H1 (cell line): ENCODE data around the gene GUCY1B1. TPM values are rescaled to one million over a fixed set of nuclear protein-coding genes. Genes with fewer than 3 reads are reported as not detected.

Experiments
- CTCF ChIA-PET: fragments of 300-600 bp; sonication (Branson Sonifier 250); formaldehyde crosslinking; loops from one replicate; lab custom pipeline; 2021; ENCODE audit not compliant: partially characterized antibody; lab: Charles Lee
- POLR2A ChIA-PET: fragments of 300-600 bp; sonication (Branson Sonifier 250); formaldehyde crosslinking; loops from one replicate; lab custom pipeline; 2021; ENCODE audit warnings: inconsistent platforms; ENCODE audit not compliant: partially characterized antibody; lab: Charles Lee
- DNase-seq, 2 experiments: peaks; one replicate each; pipeline versions ENCODE4 v3.0.0 to v3.0.0-alpha.2; 2010 to 2022; ENCODE audit warnings: low spot score in 2 of 2, low read depth in 1 of 2, mixed read lengths in 1 of 2
- FAIRE-seq: peaks from 2 replicates; lab custom pipeline; 2011; peaks lifted over from hg19 to GRCh38; lab: Jason Lieb, UNC
- H2AFZ ChIP-seq: 2 replicates; pipeline ENCODE4 v1.8.1; 2012; ENCODE audit warnings: low read length, inconsistent platforms
- H2AK5ac ChIP-seq: 2 replicates; pipeline ENCODE4 v1.6.1; 2013; ENCODE audit warnings: low read depth, low read length
- H2BK120ac ChIP-seq: replicated peaks from 2 replicates; pipeline ENCODE3; 2013; ENCODE audit warnings: low read depth, low read length, inconsistent platforms
- H2BK12ac ChIP-seq: 2 replicates; pipeline ENCODE4 v1.6.1; 2013; ENCODE audit warnings: low read depth, low read length
- H2BK15ac ChIP-seq: 2 replicates; pipeline ENCODE4 v1.6.1; 2013; ENCODE audit warnings: low read length
- H2BK20ac ChIP-seq: 2 replicates; pipeline ENCODE4 v1.6.1; 2013; ENCODE audit warnings: low read length
- H2BK5ac ChIP-seq: 2 replicates; pipeline ENCODE4 v1.6.1; 2013; ENCODE audit warnings: low read depth, low read length
- H3K14ac ChIP-seq: 2 replicates; pipeline ENCODE4 v1.6.1; 2013; ENCODE audit warnings: inconsistent platforms; ENCODE audit not compliant: insufficient read length
- H3K18ac ChIP-seq: 2 replicates; pipeline ENCODE4 v1.6.1; 2013; ENCODE audit warnings: low read length; ENCODE audit errors: extremely low read depth
- H3K23ac ChIP-seq: 2 replicates; pipeline ENCODE4 v1.6.1; 2013; ENCODE audit warnings: inconsistent platforms; ENCODE audit not compliant: insufficient read length
- H3K23me2 ChIP-seq: 2 replicates; pipeline ENCODE4 v1.6.1; 2013; ENCODE audit warnings: low read depth, low read length
- H3K27ac ChIP-seq: 2 replicates; pipeline ENCODE4 v1.6.1; 2011; ENCODE audit warnings: low read depth, low read length, inconsistent platforms
- H3K27me3 ChIP-seq, 4 experiments: replicated peaks in 1 of 4; 1 replicate in 1 of 4; 2 replicates in 3 of 4; pipeline versions ENCODE4 v1.6.1 to v1.8.1; 2011 to 2013; ENCODE audit warnings: low read length in 3 of 4, mild to moderate bottlenecking in 3 of 4, inconsistent platforms in 2 of 4, mixed read lengths in 2 of 4, moderate library complexity in 1 of 4; ENCODE audit not compliant: control insufficient read depth in 3 of 4, insufficient read depth in 3 of 4; ENCODE audit errors: extremely low read depth in 1 of 4
- H3K36me3 ChIP-seq, 4 experiments: 2 replicates each; pipeline versions ENCODE4 v1.6.1 to v1.8.1; 2011 to 2013; ENCODE audit warnings: mild to moderate bottlenecking in 4 of 4, low read length in 3 of 4, moderate library complexity in 2 of 4, control low read depth in 1 of 4, inconsistent platforms in 1 of 4; ENCODE audit not compliant: insufficient read depth in 4 of 4, control insufficient read depth in 2 of 4
- H3K4ac ChIP-seq: replicated peaks from 2 replicates; pipeline ENCODE3; 2013; ENCODE audit warnings: low read length, low read depth, mixed read lengths, inconsistent platforms; ENCODE audit not compliant: insufficient read length
- H3K4me1 ChIP-seq, 4 experiments: replicated peaks in 1 of 4; 1 replicate in 1 of 4; 2 replicates in 3 of 4; pipeline versions ENCODE4 v1.6.1 to v1.8.1; 2011 to 2013; ENCODE audit warnings: low read length in 3 of 4, inconsistent platforms in 2 of 4, mixed read lengths in 1 of 4; ENCODE audit not compliant: insufficient read depth in 4 of 4, control insufficient read depth in 3 of 4
- H3K4me2 ChIP-seq, 2 experiments: 2 replicates each; pipeline versions ENCODE4 v1.6.1 to v1.8.1; 2011 to 2013; ENCODE audit warnings: low read depth in 2 of 2, low read length in 2 of 2, control low read depth in 1 of 2, inconsistent platforms in 1 of 2, mild to moderate bottlenecking in 1 of 2; ENCODE audit not compliant: insufficient read depth in 1 of 2
- H3K4me3 ChIP-seq, 4 experiments: fragments of 200-600, 300-600 bp in 1 of 4; sonication (generic), shearing (Covaris generic), sonication (Bioruptor Twin) in 1 of 4; 2 replicates each; pipeline versions ENCODE4 v1.5.1 to v1.8.1; 2011 to 2016; ENCODE audit warnings: low read length in 4 of 4, low read depth in 3 of 4, control low read depth in 2 of 4, inconsistent platforms in 2 of 4, mild to moderate bottlenecking in 2 of 4, mixed read lengths in 1 of 4, moderate library complexity in 1 of 4; ENCODE audit not compliant: insufficient read depth in 2 of 4; ENCODE audit errors: extremely low read depth in 1 of 4
- H3K56ac ChIP-seq: replicated peaks from 2 replicates; pipeline ENCODE3; 2013; ENCODE audit warnings: low read depth, mild to moderate bottlenecking, mixed read lengths, low read length, inconsistent platforms; ENCODE audit not compliant: insufficient read length
- H3K79me1 ChIP-seq: 2 replicates; pipeline ENCODE4 v1.6.1; 2013; ENCODE audit warnings: low read depth, low read length, control low read depth
- H3K79me2 ChIP-seq, 2 experiments: 2 replicates each; pipeline versions ENCODE4 v1.6.1 to v1.8.1; 2012 to 2013; ENCODE audit warnings: low read length in 2 of 2, mild to moderate bottlenecking in 2 of 2, inconsistent platforms in 1 of 2; ENCODE audit not compliant: insufficient read depth in 2 of 2, control insufficient read depth in 1 of 2
- H3K9ac ChIP-seq, 4 experiments: replicated peaks in 1 of 4; 1 replicate in 1 of 4; 2 replicates in 3 of 4; pipeline versions ENCODE4 v1.6.1 to v1.8.1; 2011 to 2013; ENCODE audit warnings: low read depth in 3 of 4, low read length in 3 of 4, control low read depth in 2 of 4, mild to moderate bottlenecking in 2 of 4, moderate library complexity in 2 of 4, inconsistent platforms in 1 of 4; ENCODE audit errors: extremely low read depth in 1 of 4
- H3K9me3 ChIP-seq, 2 experiments: 2 replicates each; pipeline versions ENCODE4 v1.6.1 to v1.8.1; 2012 to 2013; ENCODE audit warnings: mild to moderate bottlenecking in 2 of 2, moderate library complexity in 2 of 2, control low read depth in 1 of 2, inconsistent platforms in 1 of 2, low read depth in 1 of 2, low read length in 1 of 2, mixed read lengths in 1 of 2; ENCODE audit not compliant: insufficient read depth in 2 of 2
- H4K20me1 ChIP-seq, 2 experiments: replicated peaks in 1 of 2; 2 replicates each; pipeline versions ENCODE3 to v1.8.1; 2011 to 2013; ENCODE audit warnings: inconsistent platforms in 2 of 2, low read length in 2 of 2, mild to moderate bottlenecking in 1 of 2; ENCODE audit not compliant: insufficient read depth in 2 of 2, control insufficient read depth in 1 of 2
- H4K5ac ChIP-seq: 2 replicates; pipeline ENCODE4 v1.6.1; 2013; ENCODE audit warnings: low read length, low read depth, mixed read lengths, inconsistent platforms; ENCODE audit not compliant: insufficient read length
- H4K8ac ChIP-seq: 2 replicates; pipeline ENCODE4 v1.8.0; 2013; ENCODE audit warnings: mild to moderate bottlenecking, moderate library complexity, low read length, inconsistent platforms; ENCODE audit not compliant: insufficient read depth; ENCODE audit errors: extremely low read depth
- H4K91ac ChIP-seq: replicated peaks from 2 replicates; pipeline ENCODE3; 2013; ENCODE audit warnings: low read length, mixed read lengths, inconsistent platforms; ENCODE audit not compliant: insufficient read length
- CEBPB ChIP-seq: IDR thresholded peaks from 2 replicates; pipeline ENCODE4 v1.6.1; 2012; ENCODE audit warnings: low read depth, low read length
- CREB1 ChIP-seq: IDR thresholded peaks from 2 replicates; pipeline ENCODE4 v1.6.1; 2012; ENCODE audit warnings: inconsistent platforms
- CTCF ChIP-seq, 3 experiments: IDR thresholded peaks; 1 replicate in 2 of 3; 2 replicates in 1 of 3; pipeline versions ENCODE4 v1.5.1 to v1.6.1; 2011; ENCODE audit warnings: low read length in 3 of 3, mild to moderate bottlenecking in 3 of 3, inconsistent platforms in 2 of 3, low read depth in 1 of 3, moderate library complexity in 1 of 3; ENCODE audit not compliant: insufficient read depth in 1 of 3; ENCODE audit errors: control extremely low read depth in 1 of 3
- NANOG ChIP-seq: IDR thresholded peaks from 2 replicates; pipeline ENCODE4 v1.6.1; 2011; ENCODE audit warnings: low read length, low read depth, mild to moderate bottlenecking, inconsistent platforms; ENCODE audit not compliant: insufficient read depth, poor library complexity, severe bottlenecking
- POLR2AphosphoS5 ChIP-seq: IDR thresholded peaks from 2 replicates; pipeline ENCODE4 v1.6.1; 2011; ENCODE audit warnings: low read depth, low read length
- SIN3A ChIP-seq, 2 experiments: IDR thresholded peaks in 1 of 2; conservative IDR thresholded peaks in 1 of 2; 2 replicates each; pipeline ENCODE4 v1.6.1; 2011 to 2012; ENCODE audit warnings: low read length in 2 of 2, improper control_type of control experiment in 1 of 2, low read depth in 1 of 2, mild to moderate bottlenecking in 1 of 2
- SP4 ChIP-seq: IDR thresholded peaks from 2 replicates; pipeline ENCODE4 v1.6.1; 2012; ENCODE audit warnings: low read length, inconsistent platforms
- TAF1 ChIP-seq: IDR thresholded peaks from 2 replicates; pipeline ENCODE4 v1.6.1; 2011; ENCODE audit warnings: mild to moderate bottlenecking, low read depth, low read length
- WGBS, 2 experiments: shearing (Covaris generic) in 1 of 2; methylation state at CpG; one replicate each; pipeline versions ENCODE4 v1.1.6 to v1.1.7; 2013 to 2015; ENCODE audit warnings: low lambda C conversion rate in 2 of 2, mixed read lengths in 2 of 2, inconsistent platforms in 1 of 2, low coverage in 1 of 2, missing lambda C conversion rate in 1 of 2; ENCODE audit not compliant: insufficient replicate concordance in 2 of 2, insufficient coverage in 1 of 2, insufficient read length in 1 of 2; ENCODE audit errors: extremely low coverage in 1 of 2, missing lambda C conversion rate in 1 of 2; 5-methylcytosine and 5-hydroxymethylcytosine counted together
- polyA plus RNA-seq, 7 experiments: library from polyadenylated mRNA; depleted of rRNA in 3 of 7; stranded (reverse) in 5 of 7; unstranded in 2 of 7; fragments of >200 nt in 5 of 7; fragments of 200-250 nt in 2 of 7; gene quantifications; 1 replicate in 5 of 7; 2 replicates in 1 of 7; 4 replicates in 1 of 7; pipeline versions ENCODE4 v1.2.1 to v1.2.3, GENCODE V29; 2011 to 2013; ENCODE audit warnings: missing spikeins in 2 of 7, mixed read lengths in 2 of 7
- total RNA-seq: library from RNA; stranded (reverse); fragmentation: NEBNext Ultra II Directional; extraction: Animal tissue kit (Norgen Biotek cat#: 25700); gene quantifications from 2 replicates; pipeline ENCODE4 v1.2.1, GENCODE V29; 2021

Gene GUCY1B1
- total and polyA plus RNA-seq, 2 of the 8 experiments (the other 6 are each of a cell fraction or from before 2014, with no cell fraction given), result 1.5 to 2.9 TPM

GRCh38 chr4:155734065-155734464 lies 24.8 kb upstream of the GUCY1B1 start:
- H2AFZ ChIP-seq, result no peak overlapping the region
- H3K23ac ChIP-seq, result no peak overlapping the region
- H3K4ac ChIP-seq, result no peak overlapping the region
- H2AK5ac ChIP-seq, result no peak overlapping the region
- H3K27ac ChIP-seq, result no peak overlapping the region
- no peaks in the 10 kb centered on the region for H3K9me3 ChIP-seq
- no peak overlapping the region for H3K18ac ChIP-seq
- no peak for DNase-seq
- 96% methylated on average over 3 of the region's 3 CpGs; no CpG with 5 or more reads in 1 of the 2 experiments for WGBS, 2 experiments
- POLR2A ChIA-PET, result no interaction called here
- no peak overlapping the region for H3K4me3 ChIP-seq
- H4K91ac ChIP-seq, result no peak overlapping the region
- H4K20me1 ChIP-seq, result no peaks in the 10 kb centered on the region
- H3K14ac ChIP-seq, result no peak overlapping the region
- H3K4me1 ChIP-seq, result no peaks in the 10 kb centered on the region
- no peak overlapping the region for H3K56ac ChIP-seq
- H3K79me2 ChIP-seq, result no peaks in the 10 kb centered on the region
- TF ChIP-seq SP4 (no peak), CREB1 (no peak), POLR2AphosphoS5 (no peak), CEBPB (no peak), NANOG (no peak), SIN3A (conservative IDR thresholded peaks at IDR 0.05 in 1 of 2, IDR thresholded peaks at IDR 0.05 in 1 of 2; ENCODE audit: low read depth in 1 of 2, low read length in 2 of 2) (no peak), TAF1 (no peak), CTCF (IDR thresholded peaks at IDR 0.05; ENCODE audit: control extremely low read depth in 1 of 3, insufficient read depth in 1 of 3, low read depth in 1 of 3, low read length in 3 of 3) (no peak)
- no peaks in the 10 kb centered on the region for H3K27me3 ChIP-seq
- H3K4me2 ChIP-seq, result no peak overlapping the region
- CTCF ChIA-PET, result interaction anchor here (0.5 to 1.1 kb wide), 3 partner anchors 18 to 230 kb away, joined by 3 to 4 read pairs (median 3); no protein-coding TSS in a partner anchor
- no peak overlapping the region for H4K8ac ChIP-seq
- no peaks in the 10 kb centered on the region for H3K36me3 ChIP-seq
- no peak overlapping the region for H2BK20ac ChIP-seq
- no peak overlapping the region for H2BK15ac ChIP-seq
- no peaks in the 10 kb centered on the region for H3K79me1 ChIP-seq
- no peaks in the 10 kb centered on the region for H3K23me2 ChIP-seq
- no peak for FAIRE-seq
- H4K5ac ChIP-seq, result no peak overlapping the region
- no peak overlapping the region for H3K9ac ChIP-seq
- no peak overlapping the region for H2BK5ac ChIP-seq
- H2BK120ac ChIP-seq, result no peak overlapping the region
- no peak overlapping the region for H2BK12ac ChIP-seq
